Prostate gland (tissue), 2 donors: ENCODE measurements around the gene LSM12.

ENCODE experiments used
- POLR2A ChIP-seq: fragments of 450-650 bp; IDR thresholded peaks from one replicate; pipeline ENCODE4 v1.6.1; 2016; ENCODE audit warnings: antibody characterized with exemption, mild to moderate bottlenecking
- POLR2AphosphoS5 ChIP-seq: sonication (generic); formaldehyde crosslinking; IDR thresholded peaks from one replicate; pipeline ENCODE4 v1.6.1; 2017; ENCODE audit warnings: antibody characterized with exemption
- TF ChIP-seq, protein P1 (sequence below), 4 experiments: fragments of 200-600 bp in 2 of 4; fragments of 450-650 bp in 2 of 4; sonication (generic) in 2 of 4; IDR thresholded peaks; 1 replicate in 3 of 4; 2 replicates in 1 of 4; pipeline ENCODE4 v1.5.1; 2016 to 2019; ENCODE audit warnings: antibody characterized with exemption in 4 of 4, mild to moderate bottlenecking in 2 of 4, moderate library complexity in 2 of 4

DNA sequence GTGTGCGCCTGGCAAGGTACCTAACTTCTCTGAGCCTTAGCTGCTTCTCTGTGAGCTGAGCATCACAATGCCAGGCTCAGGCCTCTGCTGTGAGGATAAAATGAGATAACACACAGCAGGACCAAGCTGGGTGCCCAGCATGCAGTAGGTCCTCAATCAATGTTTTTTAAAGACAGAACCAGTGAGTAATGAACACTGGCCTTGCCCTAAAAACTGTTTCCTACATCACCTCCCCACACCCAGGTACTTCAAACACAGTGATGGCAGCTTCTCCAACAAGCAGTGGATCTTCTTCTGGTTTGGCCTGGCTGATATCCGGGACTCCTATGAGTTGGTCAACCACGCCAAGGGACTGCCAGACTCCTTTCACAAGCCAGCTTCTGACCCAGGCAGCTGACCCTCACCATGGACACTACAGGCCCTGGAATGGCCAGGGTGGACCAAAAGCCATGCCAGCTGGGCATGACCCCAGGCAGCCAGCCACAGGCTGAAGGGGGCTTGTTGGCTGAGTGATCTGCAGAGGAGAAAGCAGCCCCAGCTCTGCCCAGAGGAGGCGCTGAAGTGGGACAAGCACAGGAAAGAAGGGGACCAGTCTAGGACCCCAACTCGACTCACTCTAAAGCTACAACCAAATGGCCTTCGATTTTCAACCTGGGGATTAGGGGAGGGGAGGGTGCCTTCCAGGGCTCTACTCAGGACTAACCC is 58.1 kb downstream of the LSM12 start:
- no peak for TF ChIP-seq POLR2AphosphoS5
- TF ChIP-seq, protein P1, sequence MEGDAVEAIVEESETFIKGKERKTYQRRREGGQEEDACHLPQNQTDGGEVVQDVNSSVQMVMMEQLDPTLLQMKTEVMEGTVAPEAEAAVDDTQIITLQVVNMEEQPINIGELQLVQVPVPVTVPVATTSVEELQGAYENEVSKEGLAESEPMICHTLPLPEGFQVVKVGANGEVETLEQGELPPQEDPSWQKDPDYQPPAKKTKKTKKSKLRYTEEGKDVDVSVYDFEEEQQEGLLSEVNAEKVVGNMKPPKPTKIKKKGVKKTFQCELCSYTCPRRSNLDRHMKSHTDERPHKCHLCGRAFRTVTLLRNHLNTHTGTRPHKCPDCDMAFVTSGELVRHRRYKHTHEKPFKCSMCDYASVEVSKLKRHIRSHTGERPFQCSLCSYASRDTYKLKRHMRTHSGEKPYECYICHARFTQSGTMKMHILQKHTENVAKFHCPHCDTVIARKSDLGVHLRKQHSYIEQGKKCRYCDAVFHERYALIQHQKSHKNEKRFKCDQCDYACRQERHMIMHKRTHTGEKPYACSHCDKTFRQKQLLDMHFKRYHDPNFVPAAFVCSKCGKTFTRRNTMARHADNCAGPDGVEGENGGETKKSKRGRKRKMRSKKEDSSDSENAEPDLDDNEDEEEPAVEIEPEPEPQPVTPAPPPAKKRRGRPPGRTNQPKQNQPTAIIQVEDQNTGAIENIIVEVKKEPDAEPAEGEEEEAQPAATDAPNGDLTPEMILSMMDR (IDR thresholded peaks at IDR 0.05), result no peak
- TF ChIP-seq POLR2A, result no peak
